ENCODE results near the gene FAM98A.

Gene FAM98A

GRCh38 chr2:33535421-33535820 lies 63.7 kb downstream of the FAM98A start:
- H3K4me3 ChIP-seq (ENCODE audit: low read depth, low read length): no peak overlapping the region
- DNase-seq (ENCODE audit: low read depth): no peak
- TF ChIP-seq CTCF (conservative IDR thresholded peaks at IDR 0.05; ENCODE audit: low read depth, low read length): no peak

Data from choroid plexus epithelial cell (primary cell).